ENCODE results near the gene WNT9A. TPM values are rescaled to one million over a fixed set of nuclear protein-coding genes. Genes with fewer than 3 reads are reported as not detected.

WNT9A gene
- total RNA-seq (2022; extraction: Qiagen RNA extraction; ENCODE audit: low read depth): 4.8 to 10.4 TPM (median 8.0 TPM) in 5 replicates

DNA sequence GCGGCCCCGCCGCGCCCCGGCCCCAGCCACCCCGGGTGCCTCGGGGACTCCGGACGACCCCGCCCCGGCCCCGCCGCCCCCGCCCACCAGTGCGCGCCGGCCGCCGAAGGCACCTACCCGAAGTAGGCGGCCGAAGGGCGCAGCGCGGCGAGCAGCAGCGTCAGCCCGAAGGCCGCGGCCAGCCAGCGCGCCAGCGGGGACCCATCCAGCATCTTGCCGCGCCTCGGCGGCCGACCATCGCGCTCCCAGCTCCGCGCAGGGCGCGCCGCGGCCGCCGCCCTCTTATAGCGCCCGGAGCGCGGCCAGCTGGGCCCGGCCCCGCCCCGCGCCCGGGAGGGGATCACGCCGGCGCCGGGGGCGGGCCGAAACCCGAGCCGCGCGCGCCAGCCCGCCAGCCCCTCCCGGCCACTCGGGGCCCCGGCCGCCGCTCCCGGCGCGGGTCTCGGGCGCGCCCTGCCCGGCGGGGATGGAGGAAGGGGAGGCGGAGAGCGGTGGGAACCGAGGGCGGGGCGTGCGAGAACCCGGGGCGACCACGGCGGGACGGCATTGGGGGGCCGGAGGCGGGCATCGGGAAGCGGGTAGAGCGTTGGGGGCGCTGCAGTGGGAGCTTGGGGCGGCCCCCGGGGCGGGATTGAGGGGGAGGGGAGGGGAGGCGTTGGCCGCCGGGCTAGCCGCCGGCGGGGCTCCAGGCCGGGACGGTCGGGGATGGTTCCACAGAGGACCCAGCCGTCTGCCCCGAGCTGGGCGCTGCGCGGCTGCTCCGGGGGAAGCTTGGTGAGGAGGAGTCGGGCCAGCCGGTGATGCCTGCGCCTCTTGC lies at the start of gene WNT9A:
TSS of gene WNT9A (minus strand) at position 257 of the 817 bp plus-strand sequence. CDS start at position 212, 45 bp downstream.

Other genes starting within 250 kb of the WNT9A start
- gene JMJD4, start 212.6 kb downstream of the WNT9A start, total RNA-seq (2022; extraction: Qiagen RNA extraction; ENCODE audit: low read depth): 24.9 to 34.5 TPM (median 28.9 TPM) in 5 replicates
- 25.7 to 32.4 TPM (median 29.6 TPM) in 5 replicates for gene SNAP47, start 212.5 kb downstream of the WNT9A start, total RNA-seq (2022; extraction: Qiagen RNA extraction; ENCODE audit: low read depth)
- not detected in 5 replicates for gene PRSS38, start 132.3 kb downstream of the WNT9A start, total RNA-seq (2022; extraction: Qiagen RNA extraction; ENCODE audit: low read depth)
- gene WNT3A, start 59.1 kb upstream of the WNT9A start, total RNA-seq (2022; extraction: Qiagen RNA extraction; ENCODE audit: low read depth): 0.08 TPM in 1 of 5 replicates, not detected in the others
- gene ARF1, start 134.8 kb upstream of the WNT9A start, total RNA-seq (2022; extraction: Qiagen RNA extraction; ENCODE audit: low read depth): 333 to 469 TPM (median 450 TPM) in 5 replicates
- gene C1orf35, start 155.4 kb upstream of the WNT9A start, total RNA-seq (2022; extraction: Qiagen RNA extraction; ENCODE audit: low read depth): 23.9 to 44.1 TPM (median 41.6 TPM) in 5 replicates
- gene MRPL55, start 161.4 kb upstream of the WNT9A start, total RNA-seq (2022; extraction: Qiagen RNA extraction; ENCODE audit: low read depth): 62.4 to 91.9 TPM (median 80.1 TPM) in 5 replicates
- gene GUK1, start 192.3 kb upstream of the WNT9A start, total RNA-seq (2022; extraction: Qiagen RNA extraction; ENCODE audit: low read depth): 102 to 165 TPM (median 156 TPM) in 5 replicates
- gene GJC2, start 202.0 kb upstream of the WNT9A start, total RNA-seq (2022; extraction: Qiagen RNA extraction; ENCODE audit: low read depth): 0.24 to 0.66 TPM (median 0.58 TPM) in 5 replicates
- 1.5 to 5.1 TPM (median 4.9 TPM) in 5 replicates for gene IBA57, start 217.9 kb upstream of the WNT9A start, total RNA-seq (2022; extraction: Qiagen RNA extraction; ENCODE audit: low read depth)